GM12878 (cell line): Measurements from ENCODE around the gene TRPM3.

Experiments used
- BHLHE40 ChIP-seq, 2 experiments: fragments of 450-650 bp in 1 of 2; IDR thresholded peaks; 2 replicates each; pipeline ENCODE4 v1.6.1; 2011 to 2017; ENCODE audit warnings: low read depth in 2 of 2, borderline replicate concordance in 1 of 2, improper control_type of control experiment in 1 of 2, low read length in 1 of 2, mild to moderate bottlenecking in 1 of 2
- EP300 ChIP-seq, 2 experiments: fragments of 150-350 bp in 1 of 2; IDR thresholded peaks; 2 replicates each; pipeline ENCODE4 v1.6.1; 2011 to 2012; ENCODE audit warnings: low read depth in 2 of 2, low read length in 2 of 2, borderline replicate concordance in 1 of 2, improper control_type of control experiment in 1 of 2, inconsistent platforms in 1 of 2; ENCODE audit not compliant: control insufficient read depth in 1 of 2
- EZH2 ChIP-seq: IDR thresholded peaks from 2 replicates; pipeline ENCODE4 v1.6.1; 2012; ENCODE audit warnings: low read depth, mild to moderate bottlenecking, control low read depth, inconsistent platforms, low read length, borderline replicate concordance; ENCODE audit not compliant: control insufficient read depth
- GATAD2B ChIP-seq: fragments of 450-650 bp; conservative IDR thresholded peaks from 2 replicates; pipeline ENCODE4 v1.6.1; 2017; ENCODE audit warnings: low read depth, mild to moderate bottlenecking, moderate library complexity
- RFX5 ChIP-seq: IDR thresholded peaks from 2 replicates; pipeline ENCODE4 v1.6.1; 2011; ENCODE audit warnings: low read depth, low read length, improper control_type of control experiment
- ZNF274 ChIP-seq: IDR thresholded peaks from one replicate; pipeline ENCODE4 v1.8.0; 2011; ENCODE audit not compliant: insufficient read length, insufficient read depth
- TF ChIP-seq, protein P1 (sequence below): IDR thresholded peaks from 2 replicates; pipeline ENCODE4 v1.6.1; 2012; ENCODE audit warnings: low read depth, low read length, improper control_type of control experiment
- TF ChIP-seq, protein P2 (sequence below), 3 experiments: IDR thresholded peaks in 2 of 3; conservative IDR thresholded peaks in 1 of 3; 2 replicates each; pipeline ENCODE4 v1.5.1; 2011; ENCODE audit warnings: low read depth in 3 of 3, low read length in 3 of 3, mild to moderate bottlenecking in 3 of 3, control low read depth in 2 of 3, moderate library complexity in 2 of 3, inconsistent platforms in 1 of 3, mixed read lengths in 1 of 3; ENCODE audit not compliant: control insufficient read depth in 2 of 3, insufficient read depth in 1 of 3; ENCODE audit errors: extremely low read depth in 1 of 3

DNA sequence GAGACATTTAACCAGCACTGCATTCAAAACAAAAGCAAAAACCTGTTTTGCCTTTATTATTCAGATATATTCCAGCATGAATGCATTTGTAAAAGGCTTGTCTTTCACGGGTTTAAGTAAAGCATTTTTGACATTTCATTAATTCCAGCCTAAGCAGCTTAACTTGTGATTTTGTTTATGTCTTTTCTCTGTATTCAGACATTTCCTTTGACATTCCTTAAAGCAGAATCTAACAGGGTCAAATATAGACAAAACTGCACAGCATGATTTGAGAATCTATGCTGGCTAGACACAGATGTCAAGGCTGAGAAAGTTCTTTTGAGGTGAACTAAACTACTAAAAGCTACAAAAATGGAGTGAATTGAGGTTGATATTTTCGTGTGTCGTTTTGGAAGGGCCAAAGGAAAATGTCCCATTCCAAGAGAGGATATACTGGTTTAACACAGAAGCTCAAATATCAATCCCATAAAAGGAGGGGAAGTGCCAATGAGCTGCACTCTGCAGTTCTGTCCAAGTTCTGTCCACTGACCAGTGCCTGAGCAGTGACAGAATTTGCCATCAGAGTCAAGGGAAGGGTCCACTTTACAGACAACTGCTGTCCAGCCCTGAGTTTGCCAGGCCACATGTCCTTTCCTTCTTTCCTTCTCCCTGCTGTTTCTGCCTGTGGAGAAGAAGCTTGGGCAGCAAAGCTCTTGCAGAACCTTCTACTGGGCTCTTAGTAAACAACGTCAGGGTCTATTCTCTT lies 508.2 kb downstream of the TRPM3 start:
- TF ChIP-seq GATAD2B (no peak), ZNF274 (no peak), EP300 (IDR thresholded peaks at IDR 0.05; ENCODE audit: borderline replicate concordance in 1 of 2, control insufficient read depth in 1 of 2, low read depth in 2 of 2, low read length in 2 of 2) (no peak), RFX5 (no peak), BHLHE40 (IDR thresholded peaks at IDR 0.05; ENCODE audit: borderline replicate concordance in 1 of 2, low read depth in 2 of 2, low read length in 1 of 2) (no peak), EZH2 (no peak)
- TF ChIP-seq, protein P1, sequence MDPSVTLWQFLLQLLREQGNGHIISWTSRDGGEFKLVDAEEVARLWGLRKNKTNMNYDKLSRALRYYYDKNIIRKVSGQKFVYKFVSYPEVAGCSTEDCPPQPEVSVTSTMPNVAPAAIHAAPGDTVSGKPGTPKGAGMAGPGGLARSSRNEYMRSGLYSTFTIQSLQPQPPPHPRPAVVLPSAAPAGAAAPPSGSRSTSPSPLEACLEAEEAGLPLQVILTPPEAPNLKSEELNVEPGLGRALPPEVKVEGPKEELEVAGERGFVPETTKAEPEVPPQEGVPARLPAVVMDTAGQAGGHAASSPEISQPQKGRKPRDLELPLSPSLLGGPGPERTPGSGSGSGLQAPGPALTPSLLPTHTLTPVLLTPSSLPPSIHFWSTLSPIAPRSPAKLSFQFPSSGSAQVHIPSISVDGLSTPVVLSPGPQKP: no peak
- TF ChIP-seq, protein P2, sequence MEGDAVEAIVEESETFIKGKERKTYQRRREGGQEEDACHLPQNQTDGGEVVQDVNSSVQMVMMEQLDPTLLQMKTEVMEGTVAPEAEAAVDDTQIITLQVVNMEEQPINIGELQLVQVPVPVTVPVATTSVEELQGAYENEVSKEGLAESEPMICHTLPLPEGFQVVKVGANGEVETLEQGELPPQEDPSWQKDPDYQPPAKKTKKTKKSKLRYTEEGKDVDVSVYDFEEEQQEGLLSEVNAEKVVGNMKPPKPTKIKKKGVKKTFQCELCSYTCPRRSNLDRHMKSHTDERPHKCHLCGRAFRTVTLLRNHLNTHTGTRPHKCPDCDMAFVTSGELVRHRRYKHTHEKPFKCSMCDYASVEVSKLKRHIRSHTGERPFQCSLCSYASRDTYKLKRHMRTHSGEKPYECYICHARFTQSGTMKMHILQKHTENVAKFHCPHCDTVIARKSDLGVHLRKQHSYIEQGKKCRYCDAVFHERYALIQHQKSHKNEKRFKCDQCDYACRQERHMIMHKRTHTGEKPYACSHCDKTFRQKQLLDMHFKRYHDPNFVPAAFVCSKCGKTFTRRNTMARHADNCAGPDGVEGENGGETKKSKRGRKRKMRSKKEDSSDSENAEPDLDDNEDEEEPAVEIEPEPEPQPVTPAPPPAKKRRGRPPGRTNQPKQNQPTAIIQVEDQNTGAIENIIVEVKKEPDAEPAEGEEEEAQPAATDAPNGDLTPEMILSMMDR (IDR thresholded peaks at IDR 0.05 in 2 of 3, conservative IDR thresholded peaks at IDR 0.05 in 1 of 3; ENCODE audit: control insufficient read depth in 2 of 3, extremely low read depth in 1 of 3, insufficient read depth in 1 of 3, low read depth in 3 of 3, low read length in 3 of 3): no peak
